HepG2 (cell line): ENCODE measurements around the gene TBX15. TPM values are rescaled to one million over a fixed set of nuclear protein-coding genes. Genes with fewer than 3 reads are reported as not detected.

Experiments used
- ATAC-seq: fragments of 200-7000 bp; cut with Tn5 transposase; 3 replicates; pipeline ENCODE4 v1.9.1; 2020; ENCODE audit warnings: mild to moderate bottlenecking, moderate library complexity
- BruUV-seq: library from RNA; stranded (reverse); fragments of 400-500 nt; replicated peaks from 2 replicates; lab custom pipeline; 2021; lab: Mats Ljungman, UMichigan
- CTCF ChIA-PET: fragments of 300-600 bp; formaldehyde crosslinking; extraction: SDS; loops from one replicate; lab custom pipeline; 2021; ENCODE audit warnings: low total read pairs, inconsistent platforms, low intra/inter-chr PET ratio; lab: Yijun Ruan, JAX
- POLR2A ChIA-PET: fragments of 350-600 bp; sonication (Branson Sonifier 250); formaldehyde crosslinking; loops from one replicate; lab custom pipeline; 2020; ENCODE audit warnings: antibody characterized with exemption, inconsistent platforms; lab: Yijun Ruan, JAX
- DNase-seq: peaks from one replicate; pipeline ENCODE4 v3.0.0-alpha.2; 2015; ENCODE audit warnings: low spot score
- FAIRE-seq: peaks from 3 replicates; lab custom pipeline; 2011; peaks lifted over from hg19 to GRCh38; lab: Jason Lieb, UNC
- H2AFZ ChIP-seq: one replicate; pipeline ENCODE4 v1.6.1; 2011; ENCODE audit warnings: low read length, inconsistent platforms
- H3K27ac ChIP-seq: fragments of 300-600 bp; 3 replicates; pipeline ENCODE4 v1.8.0; 2011; ENCODE audit warnings: mixed run types, mild to moderate bottlenecking, mixed read lengths, low read length, inconsistent platforms; ENCODE audit not compliant: insufficient read depth; ENCODE audit errors: extremely low read length
- H3K27me3 ChIP-seq, 2 experiments: fragments of 200-600 bp in 1 of 2; 2 replicates in 1 of 2; 3 replicates in 1 of 2; pipeline versions ENCODE4 v1.6.0 to v1.8.0; 2011; ENCODE audit warnings: low read length in 2 of 2, mild to moderate bottlenecking in 2 of 2, moderate library complexity in 2 of 2, inconsistent platforms in 1 of 2; ENCODE audit not compliant: insufficient read depth in 2 of 2, control insufficient read depth in 1 of 2
- H3K36me3 ChIP-seq, 2 experiments: fragments of 200-600 bp in 1 of 2; replicated peaks in 1 of 2; 2 replicates in 1 of 2; 3 replicates in 1 of 2; pipeline versions ENCODE4 v1.5.1 to v1.8.0; 2011; ENCODE audit warnings: low read length in 2 of 2, inconsistent platforms in 1 of 2; ENCODE audit not compliant: insufficient read depth in 2 of 2, control insufficient read depth in 1 of 2
- H3K4me1 ChIP-seq: 2 replicates; pipeline ENCODE4 v1.5.1; 2012; ENCODE audit warnings: low read length, inconsistent platforms; ENCODE audit not compliant: insufficient read depth
- H3K4me2 ChIP-seq: 2 replicates; pipeline ENCODE4 v1.6.0; 2011; ENCODE audit warnings: low read depth, low read length, inconsistent platforms
- H3K4me3 ChIP-seq, 3 experiments: fragments of 200-600 bp in 1 of 3; sonication (generic), shearing (Covaris generic) in 1 of 3; replicated peaks in 1 of 3; 2 replicates each; pipeline ENCODE4 v1.5.1; 2011 to 2016; ENCODE audit warnings: low read length in 3 of 3, inconsistent platforms in 2 of 3, low read depth in 2 of 3, mild to moderate bottlenecking in 2 of 3, control low read depth in 1 of 3, mixed read lengths in 1 of 3; ENCODE audit not compliant: insufficient read depth in 1 of 3
- H3K79me2 ChIP-seq: one replicate; pipeline ENCODE4 v1.6.1; 2011; ENCODE audit warnings: low read length, inconsistent platforms; ENCODE audit not compliant: insufficient read depth
- H3K9ac ChIP-seq: 2 replicates; pipeline ENCODE4 v1.6.0; 2011; ENCODE audit warnings: mild to moderate bottlenecking, low read depth, low read length, inconsistent platforms; ENCODE audit not compliant: insufficient read depth
- H3K9me3 ChIP-seq: 2 replicates; pipeline ENCODE4 v1.5.1; 2012; ENCODE audit warnings: mild to moderate bottlenecking, low read length
- H4K20me1 ChIP-seq: 2 replicates; pipeline ENCODE4 v1.6.0; 2011; ENCODE audit warnings: inconsistent platforms, mild to moderate bottlenecking, low read length, moderate library complexity; ENCODE audit not compliant: insufficient read depth
- DPF2 ChIP-seq: sonication (generic); formaldehyde crosslinking; IDR thresholded peaks from 2 replicates; pipeline ENCODE4 v1.4.0; 2020; ENCODE audit warnings: mild to moderate bottlenecking, low read depth, missing genetic modification reagents, borderline replicate concordance
- FOSL1 ChIP-seq: sonication (generic); formaldehyde crosslinking; IDR thresholded peaks from 2 replicates; pipeline ENCODE4 v1.9.0; 2021; ENCODE audit warnings: missing genetic modification reagents, borderline replicate concordance
- GATAD1 ChIP-seq: IDR thresholded peaks from 2 replicates; pipeline ENCODE4 v1.6.1; 2016; ENCODE audit warnings: missing genetic modification reagents, missing compliant biosample characterization
- HES4 ChIP-seq: sonication (generic); formaldehyde crosslinking; IDR thresholded peaks from 2 replicates; pipeline ENCODE4 v1.9.0; 2021; ENCODE audit warnings: mild to moderate bottlenecking, missing genetic modification reagents, borderline replicate concordance
- HNF4A ChIP-seq: sonication (generic); formaldehyde crosslinking; IDR thresholded peaks from 2 replicates; pipeline ENCODE4 v1.4.0; 2020; ENCODE audit warnings: missing genetic modification reagents
- MIER2 ChIP-seq: IDR thresholded peaks from 2 replicates; pipeline ENCODE4 v1.6.1; 2016; ENCODE audit warnings: missing biosample characterization, missing genetic modification reagents
- PCBP2 ChIP-seq: fragments of 200-400 bp; formaldehyde crosslinking; optimal IDR thresholded peaks from 2 replicates; pipeline ENCODE3; 2018; ENCODE audit warnings: low read length, low read depth; ENCODE audit not compliant: poor library complexity, severe bottlenecking
- PHF5A ChIP-seq: IDR thresholded peaks from one replicate; pipeline ENCODE4 v1.6.1; 2018; ENCODE audit warnings: low read depth, missing genetic modification reagents; ENCODE audit not compliant: unreplicated experiment
- PPARG ChIP-seq: conservative IDR thresholded peaks from 2 replicates; pipeline ENCODE4 v1.6.1; 2016; ENCODE audit warnings: missing biosample characterization, missing genetic modification reagents
- RXRB ChIP-seq: IDR thresholded peaks from 2 replicates; pipeline ENCODE4 v1.6.1; 2016; ENCODE audit warnings: borderline replicate concordance, missing genetic modification reagents, missing compliant biosample characterization
- SSRP1 ChIP-seq: IDR thresholded peaks from 2 replicates; pipeline ENCODE4 v1.6.1; 2016; ENCODE audit warnings: control low read depth
- ZNF251 ChIP-seq: sonication (generic); formaldehyde crosslinking; IDR thresholded peaks from 2 replicates; pipeline ENCODE4 v1.9.0; 2021; ENCODE audit warnings: mild to moderate bottlenecking, missing genetic modification reagents
- ZSCAN31 ChIP-seq: sonication (generic); formaldehyde crosslinking; IDR thresholded peaks from 2 replicates; pipeline ENCODE4 v1.5.0; 2020; ENCODE audit warnings: low read depth, mild to moderate bottlenecking, missing genetic modification reagents
- WGBS: methylation state at CpG from one replicate; pipeline ENCODE4 v1.1.6; 2017; ENCODE audit warnings: low lambda C conversion rate; 5-methylcytosine and 5-hydroxymethylcytosine counted together
- in situ Hi-C: cut with HindIII; loops from 2 replicates; pipeline ENCODE4 v1.10.0; 2017; ENCODE audit warnings: low pct_unique_long_range_greater_than_20kb; ENCODE audit not compliant: extremely low pct_ligation_motif_present
- intact Hi-C: fragments of 100-400 bp; cut with micrococcal nuclease; formaldehyde crosslinking; loops from one replicate; pipeline ENCODE4 v1.10.0; 2022; ENCODE audit not compliant: unreplicated experiment
- polyA plus RNA-seq, 8 experiments: library from polyadenylated mRNA; depleted of rRNA in 3 of 8; stranded (reverse) in 7 of 8; unstranded in 1 of 8; fragments of >200 nt; fragmentation: Illumina TruSeq in 4 of 8; extraction: Trizol in 4 of 8; gene quantifications; 2 replicates each; pipeline versions ENCODE4 v1.2.1 to v1.2.3, GENCODE V29; 2011 to 2016; ENCODE audit warnings: low read depth in 4 of 8, missing spikeins in 1 of 8, mixed read lengths in 1 of 8; ENCODE audit not compliant: insufficient read depth in 1 of 8
- total RNA-seq, 5 experiments: library from RNA; depleted of rRNA; stranded (reverse); fragments of >200 nt; fragmentation: Illumina TruSeq; extraction: Trizol; gene quantifications; 2 replicates each; pipeline ENCODE4 v1.2.3, GENCODE V29; 2016; ENCODE audit warnings: low read depth in 1 of 5
- TF ChIP-seq, protein P1 (sequence below): IDR thresholded peaks from 2 replicates; pipeline ENCODE4 v1.6.1; 2016

Gene TBX15
- total and polyA plus RNA-seq, 2 of the 13 experiments (the other 11 are each of a cell fraction or from before 2014, with no cell fraction given) = 0.42 to 1.9 TPM

GRCh38 chr1:118923319-118923718, 64.8 kb downstream of the TBX15 start:
- WGBS = 47% methylated on average over 4 of the region's 4 CpGs
- intact Hi-C loops (no loop called here), in situ Hi-C loops (no loop called here)
- H4K20me1 ChIP-seq = no peaks in the 10 kb centered on the region
- H3K79me2 ChIP-seq = no peaks in the 10 kb centered on the region
- no peaks in the 10 kb centered on the region for H3K9me3 ChIP-seq
- BruUV-seq = no TSS peak
- H3K4me1 ChIP-seq = peaks cover 28% of the 10 kb centered on the region
- H3K4me2 ChIP-seq = no peak overlapping the region
- no peaks in the 10 kb centered on the region for H3K36me3 ChIP-seq
- H2AFZ ChIP-seq = no peak overlapping the region
- TF ChIP-seq, protein P1, sequence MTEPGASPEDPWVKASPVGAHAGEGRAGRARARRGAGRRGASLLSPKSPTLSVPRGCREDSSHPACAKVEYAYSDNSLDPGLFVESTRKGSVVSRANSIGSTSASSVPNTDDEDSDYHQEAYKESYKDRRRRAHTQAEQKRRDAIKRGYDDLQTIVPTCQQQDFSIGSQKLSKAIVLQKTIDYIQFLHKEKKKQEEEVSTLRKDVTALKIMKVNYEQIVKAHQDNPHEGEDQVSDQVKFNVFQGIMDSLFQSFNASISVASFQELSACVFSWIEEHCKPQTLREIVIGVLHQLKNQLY (CRISPR knock-in tag) = no peak
- TF ChIP-seq DPF2 (no peak), PCBP2 (no peak), SSRP1 (CRISPR knock-in tag) (no peak), ZNF251 (CRISPR knock-in tag) (no peak), PHF5A (CRISPR knock-in tag) (no peak), PPARG (CRISPR knock-in tag) (peak; percentile 35; the same call in 1 of the 2 replicates), ZSCAN31 (CRISPR knock-in tag) (no peak), HES4 (no peak), RXRB (CRISPR knock-in tag) (peak; percentile 63), FOSL1 (CRISPR knock-in tag) (no peak), MIER2 (CRISPR knock-in tag) (no peak), HNF4A (CRISPR knock-in tag) (no peak), GATAD1 (no peak)
- ChIA-PET POLR2A (no interaction called here), CTCF (no interaction called here)
- H3K9ac ChIP-seq = no peak overlapping the region
- DNase-seq = no peak
- H3K4me3 ChIP-seq = no peak overlapping the region
- no peak for ATAC-seq
- H3K27me3 ChIP-seq = no peaks in the 10 kb centered on the region
- H3K27ac ChIP-seq = no peak overlapping the region
- no peak for FAIRE-seq
